OCI-LY1 (cell line): ENCODE data around the gene ANKRD16.

Experiments
- H2AFZ ChIP-seq: fragments of 200-600 bp; sonication (generic), shearing (Covaris generic); 2 replicates; pipeline ENCODE4 v1.6.0; 2014; ENCODE audit warnings: antibody characterized with exemption, mild to moderate bottlenecking, low read length
- H3F3A ChIP-seq: fragments of 200-600 bp; sonication (generic), shearing (Covaris generic); 2 replicates; pipeline ENCODE4 v1.6.0; 2014; ENCODE audit warnings: mild to moderate bottlenecking, antibody characterized with exemption, low read length, moderate library complexity; ENCODE audit not compliant: insufficient read depth
- H3K27ac ChIP-seq: fragments of 200-600 bp; sonication (generic); 2 replicates; pipeline ENCODE4 v1.5.1; 2014; ENCODE audit warnings: low read length, mixed run types, mild to moderate bottlenecking, low read depth; ENCODE audit not compliant: poor library complexity, severe bottlenecking
- H3K27me3 ChIP-seq: fragments of 200-600 bp; sonication (generic); 2 replicates; pipeline ENCODE4 v1.6.0; 2014; ENCODE audit warnings: antibody characterized with exemption, mild to moderate bottlenecking, low read length, moderate library complexity; ENCODE audit not compliant: insufficient read depth
- H3K36me3 ChIP-seq: fragments of 200-600 bp; sonication (generic); 2 replicates; pipeline ENCODE4 v1.6.1; 2014; ENCODE audit warnings: mild to moderate bottlenecking, antibody characterized with exemption, low read length, moderate library complexity, mixed read lengths; ENCODE audit not compliant: insufficient read depth
- H3K4me1 ChIP-seq: fragments of 200-600 bp; sonication (generic); 2 replicates; pipeline ENCODE4 v1.5.1; 2014; ENCODE audit warnings: mild to moderate bottlenecking, low read length, moderate library complexity; ENCODE audit not compliant: insufficient read depth, severe bottlenecking
- H3K4me2 ChIP-seq: fragments of 200-600 bp; sonication (generic), shearing (Covaris generic); 2 replicates; pipeline ENCODE4 v1.6.1; 2014; ENCODE audit warnings: low read length
- H3K4me3 ChIP-seq: fragments of 200-600 bp; sonication (generic); 2 replicates; pipeline ENCODE4 v1.5.1; 2014; ENCODE audit warnings: low read length, low read depth, mild to moderate bottlenecking, mixed read lengths; ENCODE audit not compliant: poor library complexity, severe bottlenecking
- H3K79me2 ChIP-seq: fragments of 200-600 bp; shearing (Covaris generic); 2 replicates; pipeline ENCODE4 v1.6.1; 2016; ENCODE audit warnings: mixed run types, low read length, mixed read lengths; ENCODE audit not compliant: insufficient read depth
- H3K9ac ChIP-seq: fragments of 200-600 bp; sonication (generic), shearing (Covaris generic); 2 replicates; pipeline ENCODE4 v1.6.1; 2014; ENCODE audit warnings: mild to moderate bottlenecking, low read length, mixed read lengths
- H3K9me2 ChIP-seq: fragments of 200-600 bp; sonication (generic), shearing (Covaris generic); 2 replicates; pipeline ENCODE4 v1.6.1; 2014; ENCODE audit warnings: low read depth, mild to moderate bottlenecking, low read length, mixed read lengths
- H3K9me3 ChIP-seq: fragments of 200-600 bp; shearing (Covaris generic); 2 replicates; pipeline ENCODE4 v1.6.1; 2014; ENCODE audit warnings: low read length, mixed read lengths
- H4K20me1 ChIP-seq: fragments of 200-600 bp; sonication (generic), shearing (Covaris generic); 2 replicates; pipeline ENCODE4 v1.6.0; 2016; ENCODE audit warnings: mild to moderate bottlenecking, low read length; ENCODE audit not compliant: insufficient read depth
- CTCF ChIP-seq: fragments of 200-600 bp; sonication (generic), shearing (Covaris generic); IDR thresholded peaks from 2 replicates; pipeline ENCODE4 v1.5.1; 2017; ENCODE audit warnings: mild to moderate bottlenecking, antibody characterized with exemption, low read length, moderate library complexity, mixed read lengths
- EZH2 ChIP-seq: fragments of 200-600 bp; sonication (generic), shearing (Covaris generic); IDR thresholded peaks from 2 replicates; pipeline ENCODE4 v1.8.0; 2017; ENCODE audit warnings: borderline replicate concordance, mixed run types, mild to moderate bottlenecking, antibody characterized with exemption, low read length, moderate library complexity, mixed read lengths

ANKRD16 gene

GRCh38 chr10:5835446-5836095 lies 54.1 kb downstream of the ANKRD16 start:
- Histone ChIP-seq H3K9ac (no peak overlapping the region), H3K9me3 (no peaks in the 10 kb centered on the region), H2AFZ (no peak overlapping the region), H3K36me3 (no peaks in the 10 kb centered on the region; the same call in 1 of the 2 replicates), H3K79me2 (no peaks in the 10 kb centered on the region), H3K4me1 (peaks cover 11% of the 10 kb centered on the region), H3K4me2 (no peak overlapping the region), H4K20me1 (no peaks in the 10 kb centered on the region), H3K4me3 (no peak overlapping the region), H3F3A (no peaks in the 10 kb centered on the region), H3K9me2 (no peaks in the 10 kb centered on the region), H3K27me3 (no peaks in the 10 kb centered on the region), H3K27ac (no peak overlapping the region)
- TF ChIP-seq EZH2 (no peak), CTCF (no peak)

DNA sequence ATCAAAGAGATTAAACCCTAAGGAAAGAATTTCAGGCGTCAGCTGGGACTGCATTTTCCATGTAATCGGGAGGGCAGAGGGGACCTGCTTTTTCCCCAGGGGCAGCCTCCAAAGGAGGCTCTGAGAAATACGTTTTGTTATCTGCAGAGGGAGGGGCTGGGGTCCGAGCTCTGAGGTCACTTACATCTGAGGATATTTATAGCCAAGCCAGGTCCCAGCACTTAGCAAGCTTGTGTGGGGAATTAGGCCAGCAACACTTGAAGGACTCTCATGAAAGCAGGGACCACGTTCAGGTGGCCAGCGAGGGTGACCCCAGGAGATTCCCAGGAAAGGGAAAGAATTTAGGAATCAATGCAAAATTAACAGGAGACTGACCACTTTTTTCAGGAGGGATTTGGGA lies 55.9 kb downstream of the ANKRD16 start:
- Histone ChIP-seq H3K9me3 (no peaks in the 10 kb centered on the region), H3K4me3 (no peak overlapping the region), H3F3A (no peaks in the 10 kb centered on the region), H2AFZ (no peak overlapping the region), H3K79me2 (no peaks in the 10 kb centered on the region), H3K9ac (no peak overlapping the region), H3K4me1 (no peaks in the 10 kb centered on the region), H4K20me1 (no peaks in the 10 kb centered on the region), H3K36me3 (no peaks in the 10 kb centered on the region; the same call in 1 of the 2 replicates), H3K27me3 (no peaks in the 10 kb centered on the region), H3K9me2 (no peaks in the 10 kb centered on the region), H3K27ac (no peak overlapping the region), H3K4me2 (no peak overlapping the region)
- TF ChIP-seq CTCF: no peak
- TF ChIP-seq EZH2: no peak

- Histone ChIP-seq H3K9ac (no peak overlapping the region), H3K4me3 (no peak overlapping the region), H3K36me3 (no peaks in the 10 kb centered on the region; the same call in 1 of the 2 replicates), H2AFZ (no peak overlapping the region), H3K27me3 (no peaks in the 10 kb centered on the region), H3F3A (no peaks in the 10 kb centered on the region), H4K20me1 (no peaks in the 10 kb centered on the region), H3K27ac (no peak overlapping the region), H3K9me3 (no peaks in the 10 kb centered on the region), H3K4me1 (no peaks in the 10 kb centered on the region), H3K79me2 (no peaks in the 10 kb centered on the region), H3K9me2 (no peaks in the 10 kb centered on the region), H3K4me2 (no peak overlapping the region)
- TF ChIP-seq EZH2 (no peak), CTCF (no peak)
Measured at GRCh38 chr10:5832946-5833345, 56.7 kb downstream of the ANKRD16 start.
